GM15510 (cell line): ENCODE data around the gene ORAI1.

Experiments used
- POLR2A ChIP-seq: IDR thresholded peaks from 3 replicates; pipeline ENCODE4 v1.6.1; 2011; ENCODE audit warnings: borderline replicate concordance; ENCODE audit not compliant: insufficient read length; ENCODE audit errors: extremely low read depth

Gene ORAI1

DNA sequence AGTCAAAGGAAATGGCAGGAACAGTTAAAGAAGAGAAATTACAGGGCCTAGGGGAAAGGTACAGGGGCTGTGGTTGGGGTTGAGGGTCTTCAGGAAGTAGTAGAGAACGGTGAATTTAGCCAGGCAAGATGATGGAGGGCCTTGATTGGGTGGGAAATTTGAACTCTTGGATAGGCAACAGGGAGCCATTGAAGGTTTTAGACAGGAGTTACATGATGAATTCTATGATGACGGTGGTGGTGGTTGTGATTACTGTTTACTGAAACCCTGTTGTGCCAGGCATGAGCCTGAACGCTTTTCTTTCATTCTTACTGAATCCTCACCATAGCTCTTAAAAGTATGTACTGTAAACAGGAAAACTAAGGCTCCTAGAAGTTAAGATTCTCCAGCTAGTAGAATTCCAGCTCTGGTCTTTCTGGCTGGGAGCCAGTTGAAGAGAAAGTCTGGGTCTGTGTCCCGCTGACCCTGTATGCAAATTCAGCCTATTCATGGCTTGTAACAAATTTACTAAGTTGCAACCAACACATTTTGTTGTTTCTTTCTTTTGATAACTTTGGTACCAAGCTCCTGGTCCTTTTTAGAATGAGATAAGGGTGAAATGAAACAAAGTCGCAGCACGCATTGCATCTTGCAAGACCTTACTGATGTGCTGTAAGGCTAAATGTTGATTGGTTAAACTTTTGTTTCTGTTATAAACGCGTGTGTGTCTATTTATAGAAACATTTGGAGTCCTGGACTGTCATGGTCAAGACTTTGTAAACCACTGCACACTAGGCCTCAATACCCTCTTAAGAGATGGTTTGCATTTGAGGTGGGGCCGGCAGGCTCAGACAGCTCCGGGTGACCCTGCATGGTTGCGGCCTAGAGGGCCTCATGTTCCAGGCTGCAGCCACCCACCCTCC lies 6.0 kb downstream of the ORAI1 start:
- no peak for TF ChIP-seq POLR2A

DNA sequence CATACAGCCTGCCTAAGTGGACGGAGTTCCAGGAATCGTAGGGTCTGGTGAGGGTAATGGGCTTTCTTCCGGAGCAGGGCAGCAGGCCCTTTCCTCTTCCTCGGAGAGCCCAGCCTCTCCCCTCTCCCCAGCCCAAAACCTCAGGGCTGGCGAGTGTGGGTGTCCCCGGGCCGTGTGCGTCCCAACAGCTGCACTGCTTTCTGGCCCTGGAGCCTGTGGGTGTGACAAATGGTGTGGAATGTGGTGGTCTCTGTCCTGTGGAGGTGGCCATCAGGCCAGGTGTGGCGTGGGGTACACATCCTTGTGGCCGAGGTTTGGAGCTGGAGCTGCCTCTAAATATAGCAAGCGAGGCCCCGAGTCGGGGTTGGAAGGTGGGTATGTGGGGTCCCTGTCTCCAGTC lies 8.5 kb downstream of the ORAI1 start:
- no peak for TF ChIP-seq POLR2A

- peak; percentile 39 for TF ChIP-seq POLR2A
These were observed 11.0 kb downstream of the ORAI1 start for GRCh38 chr12:121637231-121637914.

DNA sequence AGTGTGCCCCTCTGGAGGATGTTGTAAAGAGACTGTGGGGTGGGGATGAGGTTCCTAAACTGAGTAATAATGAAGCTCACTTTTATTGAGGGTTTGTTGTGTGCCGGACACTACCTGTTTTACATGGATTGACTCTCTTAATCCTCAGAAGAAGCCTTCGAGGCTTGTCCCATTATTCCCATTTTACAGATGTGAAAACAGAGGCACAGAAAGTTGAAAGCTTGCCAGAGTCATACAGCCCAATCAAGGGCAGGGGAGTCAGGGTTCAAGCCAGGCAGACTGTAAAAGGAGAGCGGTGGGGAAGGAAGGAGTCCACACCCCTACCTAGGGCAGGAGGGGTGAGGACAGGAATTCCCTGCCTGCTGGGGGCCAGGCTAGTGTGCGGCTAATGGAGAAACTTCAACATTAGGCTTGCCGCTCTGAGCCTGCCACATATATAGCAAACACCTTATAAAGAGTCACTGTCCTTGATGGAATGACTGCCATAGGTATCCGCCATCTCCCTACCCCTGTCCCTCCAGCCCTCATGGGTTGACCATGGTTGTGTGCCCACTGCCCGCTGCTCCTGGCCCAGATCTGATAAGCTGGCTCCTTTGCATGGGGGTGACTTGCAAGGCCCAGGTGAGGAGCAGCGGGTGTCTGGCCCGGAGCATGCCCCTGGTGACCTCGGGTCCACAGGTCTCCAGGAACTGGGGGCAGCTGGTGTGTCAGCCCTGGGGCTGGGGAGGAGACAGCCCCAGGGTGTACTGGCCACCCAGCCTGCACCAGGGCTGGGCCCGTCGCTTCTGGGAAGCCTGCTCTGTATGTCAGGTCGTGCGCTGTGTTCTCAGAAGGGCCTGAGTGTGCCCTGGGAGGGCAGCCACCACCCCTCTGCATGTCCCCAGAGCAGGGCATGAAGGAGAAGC lies 12.2 kb downstream of the ORAI1 start:
- TF ChIP-seq POLR2A: no peak

GRCh38 chr12:121641343-121641630 lies 15.0 kb downstream of the ORAI1 start:
- TF ChIP-seq POLR2A: no peak

DNA sequence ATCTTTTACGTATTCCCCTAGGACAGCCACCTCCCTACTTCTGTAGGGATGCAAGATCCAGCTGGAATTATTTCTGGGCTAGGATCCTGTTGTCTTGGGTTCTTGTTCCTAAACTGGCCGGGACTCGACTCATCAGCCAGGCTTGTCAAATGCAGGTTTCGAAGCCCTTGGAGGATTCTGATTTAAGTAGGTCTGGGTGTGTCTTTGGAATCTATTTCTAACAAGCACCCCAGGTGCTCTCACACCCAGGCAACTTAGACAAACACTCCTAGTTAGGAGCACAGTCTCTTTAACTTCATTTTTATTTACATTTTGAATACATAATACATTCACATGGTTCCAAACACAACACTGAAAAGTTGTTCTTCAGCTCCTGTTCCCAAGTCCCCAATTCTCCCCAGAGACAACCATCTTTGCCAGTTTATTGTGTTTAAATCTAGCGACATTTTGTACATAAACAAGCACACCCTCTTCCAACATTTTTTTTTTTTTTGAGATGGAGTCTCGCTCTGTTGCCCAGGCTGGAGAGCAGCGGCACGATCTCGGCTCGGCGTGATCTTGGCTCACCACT lies 22.2 kb downstream of the ORAI1 start:
- no peak for TF ChIP-seq POLR2A

- TF ChIP-seq POLR2A: no peak
These were observed 23.0 kb downstream of the ORAI1 start for GRCh38 chr12:121649322-121649721.

DNA sequence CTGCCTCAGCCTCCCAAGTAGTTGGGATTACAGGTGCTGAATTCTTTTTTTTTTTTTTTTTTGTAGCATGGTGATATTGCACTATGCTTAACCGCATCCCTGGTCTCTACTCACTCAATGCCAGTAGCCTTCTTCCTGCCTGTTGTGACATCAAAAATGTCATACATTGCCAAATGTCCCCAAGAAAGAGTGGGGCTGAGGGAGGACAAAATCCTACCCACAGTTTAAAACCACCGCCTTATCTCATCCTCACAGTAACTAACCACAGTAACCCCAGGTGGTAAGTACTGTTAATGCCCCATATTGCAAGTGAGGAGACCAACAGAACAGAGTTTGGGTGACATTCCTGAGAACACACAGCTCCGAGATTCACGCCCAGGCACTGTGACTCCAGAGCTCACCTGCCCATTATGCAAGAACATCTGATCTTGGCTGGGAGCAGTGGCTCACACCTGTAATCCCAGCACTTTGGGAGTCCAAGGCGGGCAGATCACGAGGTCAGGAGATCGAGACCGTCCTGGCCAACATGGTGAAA lies 23.6 kb downstream of the ORAI1 start:
- TF ChIP-seq POLR2A: no peak

DNA sequence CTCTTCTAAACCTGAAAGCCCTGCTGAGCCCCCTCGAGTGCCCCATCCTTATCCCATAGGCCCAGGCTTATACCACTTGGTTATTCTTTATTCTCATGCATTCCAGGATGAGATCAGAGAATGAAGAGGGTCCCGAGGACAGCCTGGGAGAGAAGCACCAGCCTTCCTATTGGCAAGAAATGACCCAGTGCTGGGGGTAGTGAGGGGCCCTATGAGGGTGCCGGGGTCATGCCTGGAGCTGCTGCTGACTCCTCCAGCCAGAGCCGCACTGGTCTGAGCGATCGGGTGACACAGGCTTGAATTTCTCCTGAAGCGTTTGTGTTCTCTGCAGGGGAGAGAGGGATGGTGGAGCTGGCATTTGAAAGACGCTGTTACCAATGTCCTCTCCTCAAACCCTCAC lies 25.0 kb downstream of the ORAI1 start:
- no peak for TF ChIP-seq POLR2A

DNA sequence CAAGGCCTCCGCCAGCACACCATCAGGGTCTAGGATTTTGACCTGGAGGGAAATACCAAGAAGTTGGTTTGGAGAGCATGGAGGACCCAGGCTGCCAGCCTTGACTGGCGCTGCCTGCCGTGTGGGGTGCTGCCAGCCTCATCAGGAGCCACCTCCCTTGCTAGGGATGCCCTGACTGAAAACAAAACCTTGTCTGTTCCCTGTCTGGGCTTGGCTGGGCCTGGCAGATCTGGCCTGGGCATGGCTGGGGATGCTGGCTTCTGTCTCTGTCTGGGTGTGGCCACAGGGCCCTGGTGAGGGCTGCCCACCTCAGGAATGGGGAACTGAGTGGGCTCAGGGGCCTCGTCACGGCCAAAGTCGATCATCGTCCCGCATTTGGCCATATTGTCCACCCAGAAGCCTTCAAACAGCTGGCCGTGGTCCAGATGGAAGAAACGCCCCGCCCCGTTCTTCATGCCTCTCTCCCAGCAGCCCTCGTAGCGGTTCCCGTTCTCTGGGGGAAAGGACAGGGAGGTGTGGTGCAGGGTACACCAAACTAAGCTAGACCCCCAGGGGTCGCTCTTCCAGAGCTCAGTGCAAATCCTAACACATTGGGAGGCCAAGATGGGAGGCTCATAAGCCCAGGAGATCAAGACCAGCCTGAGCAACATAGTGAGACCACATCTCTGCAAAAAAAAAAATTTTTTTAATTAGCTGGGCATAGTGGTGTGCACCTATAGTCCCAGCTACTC lies 26.6 kb downstream of the ORAI1 start:
- no peak for TF ChIP-seq POLR2A

DNA sequence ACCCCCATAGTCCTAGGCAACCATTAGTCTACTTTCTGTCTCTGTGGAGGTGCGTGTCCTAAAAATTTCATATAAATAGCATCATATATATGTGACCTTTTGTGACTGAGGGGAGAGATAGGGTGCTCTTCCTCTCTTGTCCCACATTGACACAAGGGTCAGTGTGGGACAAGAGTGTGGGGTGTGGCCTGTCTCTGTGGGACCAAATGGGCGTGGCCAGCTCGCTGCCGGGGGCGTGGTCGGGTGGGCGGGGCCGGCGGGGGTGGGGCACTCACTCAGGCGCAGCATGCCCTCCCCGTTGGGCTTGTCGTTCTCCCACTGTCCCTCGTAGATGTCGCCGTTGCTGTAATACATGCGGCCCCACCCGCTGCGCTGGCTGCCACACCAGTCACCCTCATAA lies 27.7 kb downstream of the ORAI1 start:
- TF ChIP-seq POLR2A: no peak

DNA sequence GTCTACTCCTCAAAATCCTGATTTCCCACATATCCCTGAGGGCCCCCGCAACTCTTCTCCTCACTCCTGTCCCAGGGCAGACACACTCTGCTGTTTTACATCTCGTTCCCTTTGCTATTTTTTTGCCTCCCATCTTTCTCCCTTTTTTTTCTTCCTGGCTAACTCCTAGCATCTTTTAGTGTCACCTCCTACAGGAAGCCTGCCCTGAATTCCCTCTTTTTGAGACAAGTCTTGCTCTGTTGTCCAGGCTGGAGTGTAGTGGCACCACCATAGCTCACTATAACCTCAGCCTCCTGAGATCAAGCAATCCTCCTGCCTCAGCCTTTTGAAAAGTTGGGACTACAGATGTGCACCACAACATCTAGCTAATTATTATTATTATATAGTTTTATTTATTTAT lies 29.8 kb downstream of the ORAI1 start:
- no peak for TF ChIP-seq POLR2A

- no peak for TF ChIP-seq POLR2A
These were observed 31.1 kb downstream of the ORAI1 start for GRCh38 chr12:121657305-121658008.
